Parathyroid adenoma (tissue), 2 donors: ENCODE results near the gene NKIRAS2.
A peak's percentile ranks its signal among the peaks of the same experiment; 100 is the strongest.

ENCODE experiments used
- H2AFZ ChIP-seq: fragments of 300-600 bp; sonication (generic); one replicate; pipeline ENCODE4 v1.7.0; 2017; ENCODE audit warnings: antibody characterized with exemption, mild to moderate bottlenecking
- H3K27ac ChIP-seq: fragments of 300-600 bp; sonication (generic); one replicate; pipeline ENCODE4 v1.7.0; 2017
- H3K27me3 ChIP-seq: fragments of 300-600 bp; sonication (generic); one replicate; pipeline ENCODE4 v1.7.0; 2017; ENCODE audit warnings: low read length; ENCODE audit not compliant: control insufficient read depth, insufficient read depth
- H3K36me3 ChIP-seq: fragments of 300-600 bp; sonication (generic); one replicate; pipeline ENCODE4 v1.7.0; 2017; ENCODE audit warnings: low read length; ENCODE audit not compliant: control insufficient read depth, insufficient read depth
- H3K4me1 ChIP-seq: fragments of 300-600 bp; sonication (generic); one replicate; pipeline ENCODE4 v1.7.0; 2017; ENCODE audit warnings: control low read depth
- H3K4me2 ChIP-seq: fragments of 300-600 bp; sonication (generic); one replicate; pipeline ENCODE4 v1.7.0; 2017; ENCODE audit warnings: low read length
- H3K4me3 ChIP-seq: fragments of 300-600 bp; sonication (generic); one replicate; pipeline ENCODE4 v1.7.0; 2017; ENCODE audit warnings: low read depth, low read length
- H3K79me2 ChIP-seq: fragments of 300-600 bp; sonication (generic); one replicate; pipeline ENCODE4 v1.7.0; 2017; ENCODE audit warnings: control low read depth
- H3K9ac ChIP-seq: fragments of 300-600 bp; sonication (generic); one replicate; pipeline ENCODE4 v1.7.0; 2017; ENCODE audit warnings: mild to moderate bottlenecking
- H3K9me3 ChIP-seq: fragments of 300-600 bp; sonication (generic); one replicate; pipeline ENCODE4 v1.7.0; 2017; ENCODE audit warnings: low read length; ENCODE audit not compliant: control insufficient read depth
- TF ChIP-seq, protein P1 (sequence below): fragments of 300-600 bp; sonication (generic); IDR thresholded peaks from one replicate; pipeline ENCODE4 v1.7.0; 2017; ENCODE audit warnings: antibody characterized with exemption, mild to moderate bottlenecking
- donor health status: primary hyperparathyroidism.

The NKIRAS2 gene

DNA sequence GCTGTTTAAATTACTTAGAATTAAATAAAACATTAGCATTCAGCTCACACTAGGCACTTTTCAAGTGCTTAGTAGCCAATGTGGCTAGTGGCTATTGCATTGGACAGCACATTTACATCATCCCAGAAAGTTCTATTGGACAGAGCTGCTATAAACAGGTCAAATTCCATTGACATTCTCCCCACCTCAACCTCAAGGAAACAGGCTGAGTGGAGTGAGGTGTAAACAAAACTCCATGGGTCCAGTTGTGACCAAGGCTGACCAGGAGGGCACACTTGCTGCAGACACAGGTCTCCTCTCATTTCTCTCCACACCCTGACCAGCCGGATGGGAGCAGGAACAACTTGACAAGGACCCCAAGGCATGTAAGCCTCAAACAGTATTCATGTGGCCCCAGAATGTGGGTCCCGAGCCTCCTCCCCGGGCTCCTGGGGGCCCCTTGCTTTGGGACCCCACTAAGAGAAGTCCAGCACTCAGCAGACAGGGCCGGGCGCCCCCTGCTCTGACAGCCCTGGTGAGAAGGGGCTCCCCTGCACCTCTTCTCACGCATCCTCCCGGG lies 30.0 kb downstream of the NKIRAS2 start:
- H3K4me1 ChIP-seq: peaks cover 4% of the 10 kb centered on the region
- no peaks in the 10 kb centered on the region for H3K79me2 ChIP-seq
- peak overlapping the region; percentile 39 for H3K27ac ChIP-seq
- peak overlapping the region; percentile 7 for H3K9ac ChIP-seq
- H3K36me3 ChIP-seq: no peaks in the 10 kb centered on the region
- peak overlapping the region; percentile 64 for H3K4me3 ChIP-seq
- TF ChIP-seq, protein P1, sequence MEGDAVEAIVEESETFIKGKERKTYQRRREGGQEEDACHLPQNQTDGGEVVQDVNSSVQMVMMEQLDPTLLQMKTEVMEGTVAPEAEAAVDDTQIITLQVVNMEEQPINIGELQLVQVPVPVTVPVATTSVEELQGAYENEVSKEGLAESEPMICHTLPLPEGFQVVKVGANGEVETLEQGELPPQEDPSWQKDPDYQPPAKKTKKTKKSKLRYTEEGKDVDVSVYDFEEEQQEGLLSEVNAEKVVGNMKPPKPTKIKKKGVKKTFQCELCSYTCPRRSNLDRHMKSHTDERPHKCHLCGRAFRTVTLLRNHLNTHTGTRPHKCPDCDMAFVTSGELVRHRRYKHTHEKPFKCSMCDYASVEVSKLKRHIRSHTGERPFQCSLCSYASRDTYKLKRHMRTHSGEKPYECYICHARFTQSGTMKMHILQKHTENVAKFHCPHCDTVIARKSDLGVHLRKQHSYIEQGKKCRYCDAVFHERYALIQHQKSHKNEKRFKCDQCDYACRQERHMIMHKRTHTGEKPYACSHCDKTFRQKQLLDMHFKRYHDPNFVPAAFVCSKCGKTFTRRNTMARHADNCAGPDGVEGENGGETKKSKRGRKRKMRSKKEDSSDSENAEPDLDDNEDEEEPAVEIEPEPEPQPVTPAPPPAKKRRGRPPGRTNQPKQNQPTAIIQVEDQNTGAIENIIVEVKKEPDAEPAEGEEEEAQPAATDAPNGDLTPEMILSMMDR: peak; percentile 18
- H3K9me3 ChIP-seq: no peaks in the 10 kb centered on the region
- peak overlapping the region; percentile 100 for H2AFZ ChIP-seq
- H3K4me2 ChIP-seq: peak overlapping the region; percentile 91
- H3K27me3 ChIP-seq: no peaks in the 10 kb centered on the region

GRCh38 chr17:42050393-42051012 lies 30.6 kb downstream of the NKIRAS2 start, which contains the start of gene C17orf113:
TSS of gene C17orf113 (minus strand) at chr17:42050601. CDS start at chr17:42043376, 7,225 bp downstream.
- peak within 1 kb of the TSS; percentile 91 for H3K4me2 ChIP-seq
- peak within 1 kb of the TSS; percentile 100 for H2AFZ ChIP-seq
- no peaks in the 10 kb centered on the region for H3K79me2 ChIP-seq
- H3K4me3 ChIP-seq: peak within 1 kb of the TSS; percentile 64
- H3K9ac ChIP-seq: peak within 1 kb of the TSS; percentile 7
- H3K4me1 ChIP-seq: peaks cover 4% of the 10 kb centered on the region
- peak within 1 kb of the TSS; percentile 39 for H3K27ac ChIP-seq
- no peaks in the 10 kb centered on the region for H3K36me3 ChIP-seq
- no peaks in the 10 kb centered on the region for H3K9me3 ChIP-seq
- TF ChIP-seq, protein P1: peak; percentile 17
- no peaks in the 10 kb centered on the region for H3K27me3 ChIP-seq

DNA sequence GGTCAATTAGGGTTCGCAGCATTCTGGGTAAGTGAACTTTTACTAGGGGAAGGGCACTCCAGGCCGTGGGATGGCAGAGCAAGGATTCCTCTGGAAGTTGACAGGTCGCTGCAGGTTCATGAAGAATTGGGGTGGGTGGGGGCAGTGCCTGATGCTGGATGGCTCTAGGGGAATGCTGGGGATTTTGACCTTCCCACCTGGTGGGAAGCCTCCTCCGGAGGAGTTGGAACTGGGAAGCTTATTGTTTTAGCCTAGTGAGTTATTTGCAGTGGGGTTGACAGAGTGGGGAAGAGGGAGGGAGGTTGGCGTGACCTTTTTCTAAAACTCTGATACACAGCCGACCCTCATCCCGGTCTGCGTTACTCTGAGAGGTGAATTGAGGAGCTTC lies 31.1 kb downstream of the NKIRAS2 start:
- H2AFZ ChIP-seq: peak overlapping the region; percentile 96
- H3K4me1 ChIP-seq: peaks cover 4% of the 10 kb centered on the region
- H3K27ac ChIP-seq: no peak overlapping the region
- no peaks in the 10 kb centered on the region for H3K36me3 ChIP-seq
- H3K4me3 ChIP-seq: peak overlapping the region; percentile 30
- no peaks in the 10 kb centered on the region for H3K79me2 ChIP-seq
- no peaks in the 10 kb centered on the region for H3K27me3 ChIP-seq
- H3K9ac ChIP-seq: no peak overlapping the region
- H3K9me3 ChIP-seq: no peaks in the 10 kb centered on the region
- peak overlapping the region; percentile 62 for H3K4me2 ChIP-seq
- TF ChIP-seq, protein P1: no peak

- no peak overlapping the region for H3K4me3 ChIP-seq
- H3K36me3 ChIP-seq: no peaks in the 10 kb centered on the region
- no peaks in the 10 kb centered on the region for H3K27me3 ChIP-seq
- H2AFZ ChIP-seq: no peak overlapping the region
- no peaks in the 10 kb centered on the region for H3K79me2 ChIP-seq
- TF ChIP-seq, protein P1: no peak
- no peaks in the 10 kb centered on the region for H3K9me3 ChIP-seq
- H3K4me1 ChIP-seq: peaks cover 4% of the 10 kb centered on the region
- H3K4me2 ChIP-seq: no peak overlapping the region
- no peak overlapping the region for H3K9ac ChIP-seq
- H3K27ac ChIP-seq: no peak overlapping the region
Measured at GRCh38 chr17:42051645-42052044, 31.8 kb downstream of the NKIRAS2 start.
